GM21423 (cell line): Measurements from ENCODE around the gene AXIN2.
A peak's percentile ranks its signal among the peaks of the same experiment; 100 is the strongest.

Experiments
- ATAC-seq: cut with Tn5 transposase; IDR thresholded peaks from one replicate; pipeline ENCODE4 v1.9.1; 2021; ENCODE audit warnings: mild to moderate bottlenecking, moderate library complexity; ENCODE audit not compliant: unreplicated experiment

AXIN2 gene, protein sequence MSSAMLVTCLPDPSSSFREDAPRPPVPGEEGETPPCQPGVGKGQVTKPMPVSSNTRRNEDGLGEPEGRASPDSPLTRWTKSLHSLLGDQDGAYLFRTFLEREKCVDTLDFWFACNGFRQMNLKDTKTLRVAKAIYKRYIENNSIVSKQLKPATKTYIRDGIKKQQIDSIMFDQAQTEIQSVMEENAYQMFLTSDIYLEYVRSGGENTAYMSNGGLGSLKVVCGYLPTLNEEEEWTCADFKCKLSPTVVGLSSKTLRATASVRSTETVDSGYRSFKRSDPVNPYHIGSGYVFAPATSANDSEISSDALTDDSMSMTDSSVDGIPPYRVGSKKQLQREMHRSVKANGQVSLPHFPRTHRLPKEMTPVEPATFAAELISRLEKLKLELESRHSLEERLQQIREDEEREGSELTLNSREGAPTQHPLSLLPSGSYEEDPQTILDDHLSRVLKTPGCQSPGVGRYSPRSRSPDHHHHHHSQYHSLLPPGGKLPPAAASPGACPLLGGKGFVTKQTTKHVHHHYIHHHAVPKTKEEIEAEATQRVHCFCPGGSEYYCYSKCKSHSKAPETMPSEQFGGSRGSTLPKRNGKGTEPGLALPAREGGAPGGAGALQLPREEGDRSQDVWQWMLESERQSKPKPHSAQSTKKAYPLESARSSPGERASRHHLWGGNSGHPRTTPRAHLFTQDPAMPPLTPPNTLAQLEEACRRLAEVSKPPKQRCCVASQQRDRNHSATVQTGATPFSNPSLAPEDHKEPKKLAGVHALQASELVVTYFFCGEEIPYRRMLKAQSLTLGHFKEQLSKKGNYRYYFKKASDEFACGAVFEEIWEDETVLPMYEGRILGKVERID

DNA sequence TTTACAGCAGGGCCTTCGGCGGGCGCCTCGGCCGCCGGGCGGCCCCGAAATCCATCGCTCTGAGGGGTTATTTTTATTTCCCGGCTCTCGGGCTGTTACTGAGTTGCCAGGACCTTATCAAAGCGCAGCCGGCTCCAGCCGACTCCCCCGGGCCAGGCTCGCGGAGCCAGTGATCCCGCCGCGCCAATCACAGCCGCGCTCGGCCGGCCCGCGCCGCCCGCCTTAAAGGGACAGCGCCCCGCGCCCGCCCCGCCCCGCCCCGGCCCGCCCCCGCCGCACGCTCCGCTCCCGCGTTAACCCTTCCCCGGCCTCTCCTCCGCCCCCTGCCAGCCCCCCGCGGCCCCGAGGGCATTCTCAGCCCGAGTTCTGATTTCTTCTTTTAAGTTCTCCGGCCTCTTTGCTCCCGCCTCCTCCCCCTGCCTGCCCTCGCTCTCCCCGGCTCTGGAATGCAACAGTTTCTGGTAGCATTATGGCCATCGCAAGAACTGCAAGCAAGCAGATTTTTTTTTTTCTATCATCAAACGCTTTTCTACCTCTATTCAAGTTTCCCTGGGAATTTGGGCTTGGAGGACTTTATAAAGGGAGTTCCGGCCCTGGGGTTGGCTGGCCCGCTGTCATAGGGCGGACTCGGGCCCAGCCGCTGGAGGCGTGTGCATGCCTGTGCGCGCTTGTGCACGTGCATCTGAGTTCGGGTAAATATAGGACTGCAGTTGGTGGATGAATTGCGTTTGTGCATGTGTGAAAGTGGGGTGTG lies at the start of gene AXIN2:
Gene AXIN2 (minus strand): TSS at position 197 of the 754 bp plus-strand sequence. CDS start 3,028 bp downstream, outside the sequence.
- peak; percentile 76 for ATAC-seq

DNA sequence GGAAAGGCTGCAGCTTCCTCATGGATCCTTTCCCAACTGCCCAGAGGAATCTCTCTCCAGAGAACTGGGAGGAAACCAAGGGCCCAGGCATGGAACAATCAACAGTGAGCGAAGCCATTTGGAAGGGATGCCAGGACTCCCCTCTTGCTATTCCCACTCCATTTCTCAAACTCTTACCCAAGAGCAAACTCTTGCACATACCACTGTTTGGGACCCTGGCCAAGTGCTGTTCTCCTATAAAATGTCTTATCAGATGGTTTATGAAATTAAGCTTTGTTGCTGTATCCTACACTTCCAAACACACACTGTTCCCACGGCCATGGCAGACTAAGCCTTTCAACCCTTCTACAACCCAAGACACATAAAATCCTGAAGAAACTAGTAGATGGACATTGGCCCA lies 48.3 kb upstream of the AXIN2 start:
- ATAC-seq, result no peak

DNA sequence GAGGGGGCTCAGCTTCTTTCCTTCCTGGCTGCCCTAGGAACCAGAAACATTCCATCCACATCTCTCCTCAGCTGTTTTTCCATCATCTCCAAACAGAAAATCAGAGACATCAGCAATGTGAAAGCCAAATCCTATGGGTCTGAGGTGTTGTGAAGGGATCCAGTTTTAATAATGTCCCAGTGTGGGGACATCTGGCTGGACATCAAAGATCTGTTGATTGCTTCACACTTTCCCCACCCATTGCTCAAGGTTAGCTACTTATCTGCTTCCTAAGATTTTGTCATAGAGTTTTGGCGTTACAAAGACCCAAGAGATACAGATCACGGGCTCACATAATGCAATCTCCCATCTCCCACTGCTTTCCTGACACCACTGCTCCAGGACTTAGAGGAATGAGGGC lies 47.8 kb upstream of the AXIN2 start:
- no peak for ATAC-seq

DNA sequence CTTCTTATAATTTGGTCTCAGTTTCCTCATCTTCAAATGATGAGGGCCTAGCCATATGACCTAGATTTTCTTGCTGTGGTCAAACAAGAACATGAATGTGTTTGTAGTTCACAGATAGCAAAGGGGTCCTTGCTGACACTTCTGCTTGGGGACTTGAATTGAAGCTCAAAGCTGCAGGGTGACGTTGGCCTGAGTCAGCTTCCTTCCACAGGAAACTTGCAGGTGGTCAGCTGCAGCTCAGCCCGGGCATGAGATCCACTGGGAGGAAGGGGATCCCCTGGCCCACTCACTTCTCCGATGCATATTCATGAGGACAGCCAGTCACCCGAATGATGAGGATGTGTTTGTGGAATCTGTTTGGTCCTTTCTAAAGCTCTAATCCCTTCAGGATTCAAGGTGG lies 42.6 kb upstream of the AXIN2 start:
- ATAC-seq, result no peak

DNA sequence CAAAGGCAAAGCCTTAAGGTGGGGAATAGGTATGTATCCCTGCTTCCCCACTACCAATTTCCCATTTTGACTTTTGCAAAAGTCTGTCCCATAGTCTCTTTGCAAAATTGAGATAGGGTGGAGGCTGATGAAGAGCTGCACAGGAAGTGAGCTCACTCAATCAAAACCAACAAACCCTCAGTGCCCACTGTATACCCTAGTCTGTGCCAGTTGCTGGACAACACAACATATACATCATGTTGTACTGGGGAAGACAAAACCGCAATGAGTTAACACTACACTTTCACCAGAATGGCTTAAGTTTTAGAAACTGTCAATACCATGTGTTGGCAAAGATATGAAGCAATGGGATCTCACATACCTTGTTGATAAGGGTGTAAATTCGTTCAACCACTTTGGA lies 40.4 kb upstream of the AXIN2 start:
- ATAC-seq, result no peak

DNA sequence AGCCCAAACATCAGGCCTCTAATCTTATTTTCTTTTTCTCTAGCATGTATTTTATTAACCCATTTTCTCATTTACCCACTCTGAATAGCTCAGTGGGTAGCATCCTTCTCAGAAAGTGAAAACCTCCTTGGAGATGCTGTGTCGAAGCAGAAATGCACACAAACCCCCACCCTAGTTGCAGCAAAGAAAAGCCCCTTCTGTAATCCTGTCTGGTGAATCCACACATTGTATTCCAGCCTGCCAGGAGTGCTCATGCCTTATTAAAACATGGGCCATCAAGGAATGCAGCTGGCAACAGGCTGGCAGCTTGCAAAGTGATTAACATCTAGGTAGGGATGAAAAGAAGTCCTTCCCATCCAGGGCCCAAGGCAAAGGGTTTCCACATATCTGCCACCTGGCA lies 39.7 kb upstream of the AXIN2 start:
- ATAC-seq, result no peak

DNA sequence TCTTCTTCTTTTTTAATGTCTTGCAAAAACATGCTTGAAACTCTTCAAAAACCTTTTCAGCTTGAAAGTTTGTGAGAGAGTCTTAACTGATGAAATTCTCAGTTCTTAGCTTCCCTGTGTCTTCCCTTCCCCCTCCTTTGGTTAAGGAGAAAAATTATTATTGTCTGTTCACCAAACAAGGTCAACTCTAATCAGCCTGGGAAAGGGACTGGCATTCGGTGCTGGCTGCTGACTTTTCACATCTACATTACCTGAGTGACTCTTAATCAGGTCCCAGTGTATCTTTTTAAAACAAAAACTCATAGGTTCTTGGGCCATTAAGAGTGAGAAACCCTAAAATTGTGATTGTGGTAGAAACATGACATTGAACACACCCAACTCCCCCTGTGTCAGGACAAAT lies 39.1 kb upstream of the AXIN2 start:
- ATAC-seq, result no peak

DNA sequence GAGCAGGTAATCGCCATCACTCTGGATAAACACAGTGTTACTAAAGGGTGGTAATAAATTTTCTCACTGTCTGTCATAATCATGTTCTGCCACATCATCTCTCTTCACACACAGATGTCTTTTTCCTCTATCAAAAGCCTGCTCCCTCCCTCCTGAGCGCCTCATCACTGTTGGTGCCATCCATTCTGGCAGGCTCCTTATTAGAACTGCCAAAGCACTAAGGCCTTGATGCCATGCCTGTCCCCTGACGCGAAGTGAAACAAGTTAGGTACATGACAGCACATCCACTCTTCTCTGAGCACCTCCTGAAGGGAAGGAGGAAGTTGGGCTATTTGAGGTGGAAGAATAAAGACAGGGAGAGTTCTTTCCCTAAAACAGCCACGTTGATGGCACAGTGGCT lies 38.2 kb upstream of the AXIN2 start:
- ATAC-seq, result no peak

DNA sequence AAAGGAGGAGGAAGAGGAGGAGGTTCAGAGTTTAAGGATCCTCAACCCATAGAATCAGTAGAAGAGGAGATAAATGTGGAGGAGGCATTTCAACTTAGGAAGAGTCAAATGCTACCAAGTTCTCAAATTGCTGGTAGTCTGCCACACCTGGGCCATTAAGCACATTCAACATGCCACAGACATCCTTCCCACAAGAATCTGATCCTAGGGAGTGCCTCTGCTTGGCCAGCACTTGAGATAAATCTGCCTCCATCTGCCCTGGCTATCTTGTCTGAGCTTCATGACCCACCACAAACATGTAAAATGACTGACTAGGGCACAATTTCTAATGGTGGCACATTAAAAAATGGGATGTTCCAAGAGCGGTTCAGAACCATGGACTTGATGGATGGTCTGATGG lies 37.3 kb upstream of the AXIN2 start:
- no peak for ATAC-seq

DNA sequence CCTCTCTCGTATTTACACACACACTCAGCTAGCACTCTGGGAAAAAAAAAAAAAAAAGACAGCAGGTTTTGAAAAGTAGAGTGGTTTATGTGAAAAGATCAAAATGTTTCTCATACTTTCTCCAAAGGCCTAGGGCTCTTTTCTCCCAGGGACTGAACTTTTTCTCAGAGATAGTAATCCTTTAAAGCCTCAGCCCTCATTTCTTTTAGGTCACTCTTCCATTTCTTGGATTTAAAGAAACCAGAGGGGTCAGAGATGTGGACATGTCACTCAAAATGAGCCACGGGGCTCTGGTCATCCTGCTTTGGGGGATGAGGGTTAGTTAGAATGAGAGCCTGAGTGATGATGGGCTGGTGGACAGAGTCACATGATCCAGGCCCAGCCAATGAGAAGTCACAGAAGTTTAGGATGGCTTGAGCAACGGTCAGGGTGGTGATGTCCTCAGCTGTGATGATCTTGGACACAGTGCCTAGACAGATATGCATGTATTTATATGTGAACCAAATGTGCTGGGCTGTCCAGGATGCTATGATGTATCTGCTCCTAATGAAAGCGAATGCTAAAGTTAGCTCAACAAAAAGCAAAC lies 33.7 kb upstream of the AXIN2 start:
- no peak for ATAC-seq

DNA sequence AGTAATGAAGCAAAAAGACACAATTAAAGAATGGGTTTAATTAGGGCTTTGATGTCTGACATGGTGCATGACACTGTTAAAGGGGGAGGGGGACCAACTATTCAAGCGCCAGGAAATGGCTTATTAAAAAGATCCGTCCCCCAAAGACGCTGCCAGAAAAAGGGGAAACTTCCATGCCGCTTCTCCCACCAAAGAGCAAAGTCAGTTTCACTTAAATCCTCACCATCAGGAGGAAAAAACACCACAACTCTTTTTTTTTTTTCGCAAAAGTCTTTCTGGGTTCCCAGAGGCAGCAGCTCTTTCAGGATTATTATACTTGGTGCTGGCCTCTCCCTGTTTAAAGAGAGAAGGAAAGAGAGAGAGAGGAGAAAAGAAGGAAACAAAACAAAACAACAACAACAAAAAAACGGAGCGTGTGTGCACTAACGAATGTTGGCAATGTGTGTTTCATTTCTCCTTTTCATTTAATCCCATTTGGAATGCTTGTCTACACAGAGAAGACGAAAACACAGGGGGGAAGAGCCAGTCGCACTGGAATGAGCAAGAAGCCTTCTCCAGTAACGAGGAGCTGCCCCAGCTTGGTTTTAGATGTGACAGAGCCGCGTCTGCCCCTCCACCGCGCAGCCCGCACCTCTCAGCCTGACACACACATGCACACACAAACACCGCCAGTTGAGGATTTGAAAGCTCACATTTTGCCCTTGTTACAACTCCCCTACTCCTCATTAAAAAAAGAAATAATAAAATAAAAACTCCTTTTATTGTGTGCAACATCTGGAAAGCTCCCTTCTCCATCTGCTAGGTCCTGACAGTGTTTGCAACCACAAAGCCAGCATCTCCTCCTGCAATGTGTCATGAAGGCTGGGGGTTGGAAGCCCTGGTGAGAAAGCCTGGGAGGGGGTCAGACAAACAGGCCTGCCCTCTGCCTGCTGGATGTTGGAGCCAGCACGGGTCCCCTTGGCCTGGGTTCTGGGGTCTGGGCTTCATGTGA lies 32.7 kb upstream of the AXIN2 start:
- no peak for ATAC-seq

DNA sequence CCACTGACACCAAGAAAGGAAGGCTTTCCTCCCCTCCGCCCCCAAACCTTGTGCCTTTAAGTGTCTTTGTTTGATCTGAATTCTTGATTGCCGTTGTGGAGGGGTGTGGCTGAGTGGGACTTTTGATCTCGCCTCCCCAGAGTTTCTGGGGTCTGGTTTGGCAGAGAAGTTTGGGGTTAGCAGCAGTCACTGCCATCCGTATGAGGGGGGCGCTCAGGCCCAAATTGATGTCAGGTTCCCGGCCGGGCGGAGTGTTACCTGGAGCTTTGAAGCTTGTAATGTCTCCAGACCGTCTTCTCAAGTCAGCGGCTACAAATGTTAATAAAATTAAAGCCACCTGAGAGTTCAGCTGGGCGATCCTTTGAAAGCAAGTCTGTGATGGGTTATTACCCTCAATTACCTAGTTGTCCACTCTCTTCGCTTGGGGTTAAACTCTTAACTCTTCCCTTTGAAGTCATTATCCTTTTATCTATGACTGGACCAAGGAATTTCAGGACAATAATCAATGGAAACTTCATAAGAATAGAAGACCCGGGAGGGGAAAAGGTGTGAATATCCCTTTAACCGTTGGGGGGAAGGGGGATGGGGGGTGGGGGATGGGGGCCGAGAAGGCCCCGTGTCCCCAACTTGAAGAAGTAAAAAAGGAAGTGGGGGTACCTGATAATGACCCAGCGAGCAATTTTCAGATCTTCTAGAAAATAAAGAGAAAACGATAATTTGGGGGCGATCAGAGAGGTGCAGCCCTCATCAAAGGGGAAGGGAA lies 31.8 kb upstream of the AXIN2 start:
- ATAC-seq, result no peak

DNA sequence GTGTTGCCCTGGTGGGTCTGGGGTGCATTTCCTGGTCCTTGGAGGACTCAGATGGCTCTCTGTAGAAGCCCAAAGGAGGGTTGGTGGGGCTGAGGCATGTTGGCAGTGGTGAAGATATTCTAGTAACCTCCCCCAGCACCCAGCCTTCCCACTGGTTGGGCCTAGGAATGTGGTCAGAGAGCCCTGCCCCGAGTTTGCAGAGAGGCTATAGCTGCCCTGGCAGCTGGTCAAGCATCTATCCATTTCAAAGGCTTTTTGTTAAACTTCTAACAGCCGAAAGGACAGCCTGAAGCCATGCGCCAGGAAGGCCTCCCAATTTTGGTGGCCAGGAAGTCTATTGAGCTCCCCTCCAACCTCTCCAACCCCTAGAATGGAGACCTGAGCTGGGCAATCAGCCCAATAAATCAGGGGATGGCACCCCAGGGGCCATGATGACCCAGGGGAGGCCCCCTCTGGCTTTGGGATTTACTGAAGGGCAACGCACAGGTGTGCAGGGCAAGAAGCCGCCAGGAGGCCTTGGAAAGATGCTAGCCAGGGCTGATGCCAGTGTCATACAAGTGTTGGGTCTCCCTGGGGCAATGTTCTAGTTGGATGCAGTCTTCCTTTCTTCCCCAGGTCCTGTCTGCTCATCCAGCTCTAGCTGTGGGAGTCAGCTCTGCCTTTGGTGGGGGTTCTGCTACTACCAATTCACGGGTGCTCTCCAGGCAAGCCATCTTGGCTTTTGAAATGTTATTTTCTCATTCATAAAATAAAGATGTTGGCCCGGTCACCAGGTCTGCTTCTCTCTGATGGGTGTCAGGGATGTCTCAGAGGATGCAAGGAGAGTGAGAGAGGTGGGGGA lies 30.9 kb upstream of the AXIN2 start:
- ATAC-seq, result no peak

DNA sequence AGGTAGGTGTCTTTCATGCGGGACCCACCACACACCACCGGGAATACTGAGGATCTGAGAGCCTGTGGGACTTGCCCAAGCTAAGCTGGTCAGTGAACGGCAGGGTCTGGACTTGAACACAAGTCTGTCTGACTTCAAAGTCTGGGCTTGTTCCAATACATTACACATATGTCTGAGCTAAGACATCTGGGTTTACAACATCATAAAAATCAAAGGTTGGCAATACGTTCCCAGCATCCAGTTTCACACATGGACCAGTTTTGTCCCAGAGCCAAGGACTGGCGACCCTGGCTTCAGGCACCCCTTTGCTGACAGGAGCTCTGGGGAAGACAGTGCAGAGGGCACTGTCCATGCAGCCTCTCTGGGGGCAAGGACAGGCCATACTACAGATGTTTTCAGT lies 27.9 kb upstream of the AXIN2 start:
- ATAC-seq, result no peak

DNA sequence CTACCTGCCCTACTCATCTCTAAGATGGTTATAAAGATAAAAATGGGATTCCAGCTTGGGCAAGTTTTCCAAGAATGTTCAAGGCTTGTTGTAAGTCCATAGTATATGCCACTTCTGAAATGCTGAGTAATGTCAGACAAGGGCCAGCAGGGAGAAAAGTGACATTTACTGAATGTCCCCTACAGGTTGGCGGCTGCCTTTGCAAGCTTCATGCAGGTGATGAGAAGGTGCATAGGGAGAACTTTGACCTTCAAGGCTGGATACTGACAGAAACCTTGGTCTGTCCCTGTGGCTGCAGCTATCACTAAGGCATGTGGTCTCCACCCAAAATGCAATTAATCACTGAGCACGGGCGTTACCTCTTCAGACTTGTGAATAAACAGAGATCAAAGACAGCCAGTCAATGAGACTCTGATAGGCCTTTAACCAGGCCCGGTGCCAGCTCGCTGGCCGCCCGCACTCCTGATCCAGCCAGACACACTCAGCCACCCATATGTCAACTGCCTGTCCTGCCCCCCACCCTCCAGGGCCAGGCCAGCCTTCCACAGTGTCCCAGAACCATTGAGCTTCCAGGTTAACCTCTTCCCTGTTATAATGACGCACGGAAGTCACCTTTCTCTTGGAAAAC lies 26.8 kb upstream of the AXIN2 start:
- no peak for ATAC-seq

DNA sequence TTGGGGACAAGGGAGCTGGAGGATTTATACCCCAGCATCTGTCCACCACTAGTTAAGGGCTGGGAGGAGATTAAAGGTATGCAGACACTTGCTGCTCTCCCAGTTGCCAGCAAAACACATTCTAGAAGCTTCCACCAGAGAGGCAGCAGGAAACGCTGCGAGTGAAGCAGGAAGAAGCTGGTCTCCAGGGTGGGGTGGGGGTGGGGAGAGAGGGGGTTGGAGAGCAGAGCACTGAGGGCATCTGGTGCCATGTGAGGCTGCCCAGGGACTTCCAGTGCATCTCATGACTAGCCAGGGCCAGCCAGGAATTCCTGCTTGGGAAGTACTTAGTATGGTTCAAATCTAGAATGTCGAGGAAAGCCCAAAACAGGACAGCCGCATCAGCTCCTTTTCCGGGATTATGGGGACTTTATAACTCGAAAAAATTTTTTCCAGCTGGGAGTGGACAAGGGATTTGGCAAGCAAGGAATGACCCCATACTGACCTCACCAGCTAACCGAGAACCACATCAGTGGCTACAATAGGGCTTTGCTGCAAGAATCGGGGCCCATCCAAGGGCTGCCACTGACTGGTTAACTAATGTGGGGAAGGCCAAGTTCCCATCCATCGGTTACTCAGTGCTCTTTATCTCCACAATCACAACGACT lies 26.2 kb upstream of the AXIN2 start:
- ATAC-seq, result no peak

DNA sequence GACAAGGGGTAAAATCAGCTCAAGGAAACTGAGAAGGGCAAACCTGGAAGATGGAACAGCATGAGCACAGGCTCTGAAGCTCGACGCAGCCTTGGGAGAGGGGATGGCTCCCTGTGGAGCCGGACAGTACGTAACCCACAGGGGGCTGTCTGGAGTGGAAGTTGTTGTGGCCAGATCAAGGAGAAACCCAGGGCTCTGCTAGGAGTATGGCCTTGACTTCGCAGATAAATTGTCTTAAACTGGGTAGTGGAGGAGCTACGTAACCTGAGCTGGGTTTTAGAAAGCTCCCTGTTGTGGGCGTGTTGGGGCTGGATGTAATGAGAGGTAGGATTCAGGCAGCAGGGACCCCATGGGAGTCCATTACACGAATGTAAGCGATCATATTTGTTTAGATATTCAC lies 25.5 kb upstream of the AXIN2 start:
- ATAC-seq, result no peak
